Osteocyte (in vitro differentiated cells): ENCODE results near the gene CFAP210. TPM values are rescaled to one million over a fixed set of nuclear protein-coding genes. Genes with fewer than 3 reads are reported as not detected.
A peak's percentile ranks its signal among the peaks of the same experiment; 100 is the strongest.
"Not testable (repeated sequence)": the region's sequence is repeated elsewhere in the genome, so short reads cannot be mapped to it uniquely, and the experiment has no call there.

Source experiments
- DNase-seq: peaks from one replicate; pipeline ENCODE4 v3.0.0; 2021; ENCODE audit warnings: mixed read lengths; ENCODE audit not compliant: unreplicated experiment; ENCODE audit errors: extremely low spot score
- H3K27ac Mint-ChIP-seq: one replicate; pipeline ENCODE4 v1.8.0; 2021; ENCODE audit warnings: mild to moderate bottlenecking, mixed read lengths; ENCODE audit not compliant: unreplicated experiment
- H3K27me3 Mint-ChIP-seq: one replicate; pipeline ENCODE4 v1.8.0; 2021; ENCODE audit warnings: mixed read lengths; ENCODE audit not compliant: unreplicated experiment
- H3K36me3 Mint-ChIP-seq: one replicate; pipeline ENCODE4 v1.8.0; 2021; ENCODE audit warnings: mixed read lengths; ENCODE audit not compliant: unreplicated experiment
- H3K4me1 Mint-ChIP-seq: one replicate; pipeline ENCODE4 v1.8.0; 2021; ENCODE audit warnings: mixed read lengths; ENCODE audit not compliant: unreplicated experiment
- H3K4me3 Mint-ChIP-seq: one replicate; pipeline ENCODE4 v1.8.0; 2021; ENCODE audit warnings: mild to moderate bottlenecking, moderate library complexity, mixed read lengths; ENCODE audit not compliant: unreplicated experiment
- H3K9me3 Mint-ChIP-seq: one replicate; pipeline ENCODE4 v1.8.0; 2021; ENCODE audit warnings: mixed read lengths; ENCODE audit not compliant: unreplicated experiment
- total RNA-seq: library from RNA; stranded (reverse); gene quantifications from 2 replicates; pipeline ENCODE4 v1.2.1, GENCODE V29; 2021
- TF ChIP-seq, protein P1 (sequence below): fragments of 200-600 bp; sonication (generic); IDR thresholded peaks from 2 replicates; pipeline ENCODE4 v1.5.0; 2021; ENCODE audit warnings: antibody characterized with exemption, mild to moderate bottlenecking, moderate library complexity

The CFAP210 gene
- total RNA-seq, 1 donor from 2014 or later = not detected

DNA sequence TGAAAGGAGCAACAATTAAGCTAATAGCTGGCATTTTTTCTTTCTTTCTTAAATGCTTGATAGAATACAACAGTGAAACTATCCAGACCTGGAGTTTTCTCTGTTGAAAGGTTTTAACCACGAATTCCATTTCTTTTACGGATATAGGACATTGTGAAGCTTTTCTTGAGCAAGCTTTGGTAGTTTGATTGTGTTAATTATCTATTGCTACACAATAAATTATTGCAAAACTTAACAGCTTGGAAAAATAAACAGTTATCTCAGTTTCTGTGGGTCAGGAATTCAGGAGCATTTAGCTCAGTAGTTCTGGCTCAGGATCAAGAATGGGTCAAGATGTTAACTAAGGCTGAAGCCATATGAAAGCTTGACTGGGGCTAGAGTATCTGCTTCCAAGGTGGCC lies 11.7 kb upstream of the CFAP210 start:
- no peak for DNase-seq
- Mint-ChIP-seq H3K27ac (no peak overlapping the region), H3K9me3 (no peaks in the 10 kb centered on the region), H3K4me3 (no peak overlapping the region), H3K4me1 (no peaks in the 10 kb centered on the region), H3K27me3 (no peaks in the 10 kb centered on the region), H3K36me3 (peaks cover 5% of the 10 kb centered on the region)
- TF ChIP-seq, protein P1, sequence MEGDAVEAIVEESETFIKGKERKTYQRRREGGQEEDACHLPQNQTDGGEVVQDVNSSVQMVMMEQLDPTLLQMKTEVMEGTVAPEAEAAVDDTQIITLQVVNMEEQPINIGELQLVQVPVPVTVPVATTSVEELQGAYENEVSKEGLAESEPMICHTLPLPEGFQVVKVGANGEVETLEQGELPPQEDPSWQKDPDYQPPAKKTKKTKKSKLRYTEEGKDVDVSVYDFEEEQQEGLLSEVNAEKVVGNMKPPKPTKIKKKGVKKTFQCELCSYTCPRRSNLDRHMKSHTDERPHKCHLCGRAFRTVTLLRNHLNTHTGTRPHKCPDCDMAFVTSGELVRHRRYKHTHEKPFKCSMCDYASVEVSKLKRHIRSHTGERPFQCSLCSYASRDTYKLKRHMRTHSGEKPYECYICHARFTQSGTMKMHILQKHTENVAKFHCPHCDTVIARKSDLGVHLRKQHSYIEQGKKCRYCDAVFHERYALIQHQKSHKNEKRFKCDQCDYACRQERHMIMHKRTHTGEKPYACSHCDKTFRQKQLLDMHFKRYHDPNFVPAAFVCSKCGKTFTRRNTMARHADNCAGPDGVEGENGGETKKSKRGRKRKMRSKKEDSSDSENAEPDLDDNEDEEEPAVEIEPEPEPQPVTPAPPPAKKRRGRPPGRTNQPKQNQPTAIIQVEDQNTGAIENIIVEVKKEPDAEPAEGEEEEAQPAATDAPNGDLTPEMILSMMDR = no peak

DNA sequence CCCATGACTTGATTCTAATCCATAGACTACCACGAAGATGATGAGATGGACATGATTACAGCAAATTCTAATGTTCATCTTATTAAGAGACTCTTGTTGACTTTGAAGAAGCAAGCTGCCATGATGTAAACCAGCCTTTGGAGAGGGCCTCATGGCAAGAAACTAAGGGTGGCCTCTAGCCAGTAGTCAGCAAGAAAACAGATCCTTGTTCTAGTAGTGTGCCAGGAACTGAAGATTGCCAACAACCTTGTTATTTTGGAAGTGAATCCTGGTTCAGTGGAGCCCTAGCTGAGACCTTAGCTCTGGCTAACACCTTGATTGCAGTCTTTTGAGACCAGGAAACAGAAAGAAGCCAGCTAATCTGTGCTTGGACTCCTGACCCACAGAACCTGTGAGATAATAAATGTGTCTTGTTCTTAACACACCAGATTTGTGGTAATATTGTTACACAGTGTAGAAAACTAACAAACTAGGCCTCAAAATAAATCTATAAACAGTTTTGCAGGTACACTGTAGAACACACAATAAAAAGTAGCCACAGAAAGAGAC lies 10.0 kb upstream of the CFAP210 start:
- H3K4me1 Mint-ChIP-seq = no peaks in the 10 kb centered on the region
- H3K9me3 Mint-ChIP-seq = no peaks in the 10 kb centered on the region
- no peak for DNase-seq
- no peak overlapping the region for H3K27ac Mint-ChIP-seq
- H3K36me3 Mint-ChIP-seq = peaks cover 8% of the 10 kb centered on the region
- H3K4me3 Mint-ChIP-seq = no peak overlapping the region
- TF ChIP-seq, protein P1 = no peak
- H3K27me3 Mint-ChIP-seq = no peaks in the 10 kb centered on the region

DNA sequence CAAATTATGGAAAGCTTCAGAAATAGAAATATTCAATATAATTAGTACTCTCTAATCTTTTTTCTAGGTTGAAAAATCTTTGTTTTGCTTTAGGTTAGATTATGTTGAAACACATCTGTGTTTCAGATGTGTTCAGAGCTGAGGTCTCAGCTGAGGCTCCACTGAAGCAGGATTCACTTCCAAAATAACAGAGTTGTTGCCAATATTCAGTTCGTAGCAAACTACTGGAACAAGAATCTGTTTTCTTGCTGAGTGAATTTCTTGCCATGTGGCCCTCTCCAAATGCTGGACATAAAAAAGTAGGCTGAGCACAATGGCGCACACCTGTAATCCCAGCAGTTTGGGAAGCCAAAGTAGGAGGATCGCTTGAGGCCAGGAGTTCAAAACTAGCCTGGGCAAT lies 8.8 kb upstream of the CFAP210 start:
- Mint-ChIP-seq H3K36me3 (peaks cover 8% of the 10 kb centered on the region), H3K27ac (no peak overlapping the region), H3K9me3 (no peaks in the 10 kb centered on the region), H3K4me3 (no peak overlapping the region), H3K4me1 (no peaks in the 10 kb centered on the region), H3K27me3 (no peaks in the 10 kb centered on the region)
- no peak for DNase-seq
- TF ChIP-seq, protein P1 = no peak

DNA sequence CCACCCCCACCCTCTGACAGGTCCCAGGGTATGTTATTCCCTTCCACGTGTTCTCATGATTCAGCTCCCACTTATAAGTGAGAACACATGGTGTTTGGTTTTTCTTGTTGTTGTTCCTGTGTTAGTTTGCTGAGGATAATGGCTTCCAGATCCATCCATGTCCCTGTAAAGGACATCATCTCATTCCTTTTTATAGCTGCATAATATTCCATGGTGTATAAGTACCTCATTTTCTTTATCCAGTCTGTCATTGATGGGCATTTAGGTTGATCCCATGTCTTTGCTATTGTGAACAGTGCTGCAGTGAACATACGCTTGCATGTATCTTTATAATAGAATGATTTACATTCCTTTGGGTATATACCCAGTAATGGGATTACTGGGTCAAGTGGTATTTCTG lies 5.0 kb upstream of the CFAP210 start:
- H3K4me1 Mint-ChIP-seq, H3K27me3 Mint-ChIP-seq, H3K27ac Mint-ChIP-seq, H3K4me3 Mint-ChIP-seq, DNase-seq, H3K9me3 Mint-ChIP-seq: not testable (repeated sequence)
- peaks cover 16% of the 10 kb centered on the region for H3K36me3 Mint-ChIP-seq

DNA sequence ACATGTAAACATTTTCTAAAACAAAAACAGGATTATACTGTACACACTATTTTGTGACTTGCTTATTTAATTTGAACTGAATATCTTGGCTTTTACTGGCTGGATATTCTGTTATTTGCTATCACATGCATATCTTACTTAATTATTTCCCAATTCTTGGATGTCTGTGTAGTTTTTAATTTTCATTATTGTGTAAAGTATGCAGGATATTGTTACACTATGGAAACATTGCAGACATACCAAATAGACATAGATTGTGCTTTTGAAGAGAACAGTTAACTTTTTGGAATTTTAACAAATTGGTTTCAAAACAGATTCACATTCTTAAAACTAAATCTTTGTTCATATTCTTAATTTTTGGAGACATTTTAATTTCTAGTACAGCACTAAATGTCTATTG lies 2.2 kb upstream of the CFAP210 start:
- Mint-ChIP-seq H3K27ac (no peak overlapping the region), H3K4me1 (peaks cover 13% of the 10 kb centered on the region), H3K9me3 (no peaks in the 10 kb centered on the region), H3K36me3 (peaks cover 11% of the 10 kb centered on the region), H3K4me3 (no peak overlapping the region), H3K27me3 (peaks cover 6% of the 10 kb centered on the region)
- TF ChIP-seq, protein P1 = no peak
- no peak for DNase-seq

DNA sequence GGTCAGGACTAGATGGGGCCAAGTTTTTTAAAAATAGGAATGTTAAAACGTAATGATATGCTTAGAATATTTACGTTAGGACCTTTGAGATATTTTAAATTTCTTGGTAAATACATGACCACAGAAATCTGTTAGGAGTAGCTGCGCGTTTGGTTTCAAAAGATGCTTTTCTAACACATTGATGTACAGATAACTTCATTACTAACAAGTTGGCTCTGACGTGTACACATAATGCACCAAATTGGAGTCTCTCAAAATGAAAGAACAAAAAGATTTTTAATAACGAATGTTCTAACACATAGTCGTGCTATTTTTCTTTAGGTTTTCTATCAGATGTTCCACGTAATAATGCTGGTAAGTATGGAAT lies 672 bp upstream of the CFAP210 start:
- Mint-ChIP-seq H3K4me1 (peaks cover 13% of the 10 kb centered on the region), H3K27ac (peak overlapping the region; percentile 97), H3K9me3 (peaks cover 6% of the 10 kb centered on the region), H3K36me3 (peaks cover 12% of the 10 kb centered on the region), H3K4me3 (peak overlapping the region; percentile 92), H3K27me3 (peaks cover 11% of the 10 kb centered on the region)
- no peak for DNase-seq
- TF ChIP-seq, protein P1 = no peak
